HG03565 (cell line): ENCODE data around the gene TLE3.

Experiments used
- ATAC-seq: cut with Tn5 transposase; IDR thresholded peaks from one replicate; pipeline ENCODE4 v1.9.1; 2021; ENCODE audit warnings: mild to moderate bottlenecking, moderate library complexity; ENCODE audit not compliant: unreplicated experiment

Gene TLE3

GRCh38 chr15:70064441-70064840 lies 33.3 kb downstream of the TLE3 start:
- no peak for ATAC-seq

- ATAC-seq = no peak
Measured at GRCh38 chr15:70063980-70064379, 33.7 kb downstream of the TLE3 start.

GRCh38 chr15:70063261-70063925 lies 34.3 kb downstream of the TLE3 start:
- ATAC-seq = no peak

- ATAC-seq = no peak
Measured at GRCh38 chr15:70062321-70062956, 35.3 kb downstream of the TLE3 start.

GRCh38 chr15:70061696-70062270 lies 35.9 kb downstream of the TLE3 start:
- no peak for ATAC-seq

- no peak for ATAC-seq
Measured at GRCh38 chr15:70060993-70061305, 36.8 kb downstream of the TLE3 start.

- no peak for ATAC-seq
Measured at GRCh38 chr15:70060214-70060992, 37.3 kb downstream of the TLE3 start.

GRCh38 chr15:70059476-70060213 lies 38.1 kb downstream of the TLE3 start:
- ATAC-seq = no peak

- no peak for ATAC-seq
Measured at GRCh38 chr15:70058642-70059360, 38.9 kb downstream of the TLE3 start.

GRCh38 chr15:70057931-70058641 lies 39.6 kb downstream of the TLE3 start:
- no peak for ATAC-seq

GRCh38 chr15:70056091-70056680 lies 41.5 kb downstream of the TLE3 start:
- ATAC-seq = no peak

- no peak for ATAC-seq
Measured at GRCh38 chr15:70055601-70056051, 42.1 kb downstream of the TLE3 start.

GRCh38 chr15:70054884-70055387 lies 42.8 kb downstream of the TLE3 start:
- ATAC-seq = no peak

- ATAC-seq = no peak
Measured at GRCh38 chr15:70054366-70054765, 43.4 kb downstream of the TLE3 start.

- ATAC-seq = no peak
Measured at GRCh38 chr15:70053716-70054229, 43.9 kb downstream of the TLE3 start.

- ATAC-seq = no peak
Measured at GRCh38 chr15:70053001-70053715, 44.6 kb downstream of the TLE3 start.

GRCh38 chr15:70051948-70052633 lies 45.6 kb downstream of the TLE3 start:
- no peak for ATAC-seq

- ATAC-seq = no peak
Measured at GRCh38 chr15:70050970-70051369, 46.7 kb downstream of the TLE3 start.
